ENCODE data around the gene PPP1R14C. TPM values are rescaled to one million over a fixed set of nuclear protein-coding genes. Genes with fewer than 3 reads are reported as not detected.

Gene PPP1R14C
- not detected for total RNA-seq
- polyA plus RNA-seq: not detected
- not detected for total RNA-seq

- Histone ChIP-seq H3K4me3 (ENCODE audit: low read length) (no peak within 1 kb of the TSS), H3K9me3 (ENCODE audit: control insufficient read depth in 2 of 3, low read length in 3 of 3) (no peaks in the 10 kb centered on the region), H3K27ac (ENCODE audit: low read depth, low read length) (no peak within 1 kb of the TSS), H3K4me1 (ENCODE audit: control insufficient read depth in 2 of 2, insufficient read depth in 2 of 2, low read length in 2 of 2) (no peaks in the 10 kb centered on the region), H3K27me3 (ENCODE audit: control insufficient read depth in 2 of 2, insufficient read depth in 2 of 2, low read length in 2 of 2) (peaks cover 3 to 7% of the 10 kb centered on the region in 2 donors), H3K36me3 (ENCODE audit: control insufficient read depth in 2 of 3, insufficient read depth in 3 of 3, low read length in 3 of 3) (no peaks in the 10 kb centered on the region)
- Mint-ChIP-seq H3K4me1 (peaks cover 6 to 16% (median 14%) of the 10 kb centered on the region in 7 donors), H3K27me3 (peaks cover 67 to 76% (median 73%) of the 10 kb centered on the region in 5 donors), H3K9me3 (peaks cover 0 to 2% (median 0%) of the 10 kb centered on the region in 11 donors), H3K4me3 (peak within 1 kb of the TSS; percentile 29 to 69 (median 54)), H3K27ac (no peak within 1 kb of the TSS), H3K36me3 (no peaks in the 10 kb centered on the region)
- intact Hi-C loops (cut with micrococcal nuclease): no loop called here
- peak; percentile 50 for ATAC-seq
- ChIA-PET POLR2A (no interaction called here), CTCF (no interaction called here)
- DNase-seq: peak in 1 of 9 donors; percentile 34
Observed at GRCh38 chr6:150142670-150143515, at the start of gene PPP1R14C. TSS of gene PPP1R14C (plus strand) at chr6:150143044. CDS start at chr6:150143193, 149 bp downstream.

- H3K4me1 ChIP-seq (ENCODE audit: control insufficient read depth in 2 of 2, insufficient read depth in 2 of 2, low read length in 2 of 2): no peaks in the 10 kb centered on the region
- Mint-ChIP-seq H3K27ac (no peak overlapping the region), H3K4me3 (no peak overlapping the region), H3K27me3 (peaks cover 5 to 13% (median 9%) of the 10 kb centered on the region in 5 donors), H3K9me3 (no peaks in the 10 kb centered on the region), H3K36me3 (no peaks in the 10 kb centered on the region), H3K4me1 (peaks cover 0 to 4% (median 0%) of the 10 kb centered on the region in 7 donors)
- no peak overlapping the region for H3K27ac ChIP-seq (ENCODE audit: low read depth, low read length)
- H3K27me3 ChIP-seq (ENCODE audit: control insufficient read depth in 2 of 2, insufficient read depth in 2 of 2, low read length in 2 of 2): no peaks in the 10 kb centered on the region
- ChIA-PET CTCF (no interaction called here), POLR2A (no interaction called here)
- intact Hi-C loops (cut with micrococcal nuclease): no loop called here
- DNase-seq: no peak
- H3K36me3 ChIP-seq (ENCODE audit: control insufficient read depth in 2 of 3, insufficient read depth in 3 of 3, low read length in 3 of 3): no peaks in the 10 kb centered on the region
- no peak overlapping the region for H3K4me3 ChIP-seq (ENCODE audit: low read length)
- no peaks in the 10 kb centered on the region for H3K9me3 ChIP-seq (ENCODE audit: control insufficient read depth in 2 of 3, low read length in 3 of 3)
- no peak for ATAC-seq
Observed at GRCh38 chr6:150093397-150093796, 49.4 kb upstream of the PPP1R14C start.

GRCh38 chr6:150098155-150098554 lies 44.7 kb upstream of the PPP1R14C start:
- Histone ChIP-seq H3K9me3 (ENCODE audit: control insufficient read depth in 2 of 3, low read length in 3 of 3) (no peaks in the 10 kb centered on the region), H3K4me1 (ENCODE audit: control insufficient read depth in 2 of 2, insufficient read depth in 2 of 2, low read length in 2 of 2) (no peaks in the 10 kb centered on the region), H3K27ac (ENCODE audit: low read depth, low read length) (no peak overlapping the region), H3K4me3 (ENCODE audit: low read length) (no peak overlapping the region), H3K27me3 (ENCODE audit: control insufficient read depth in 2 of 2, insufficient read depth in 2 of 2, low read length in 2 of 2) (no peaks in the 10 kb centered on the region), H3K36me3 (ENCODE audit: control insufficient read depth in 2 of 3, insufficient read depth in 3 of 3, low read length in 3 of 3) (no peaks in the 10 kb centered on the region)
- Mint-ChIP-seq H3K27ac (no peak overlapping the region), H3K4me1 (peaks cover 0 to 4% (median 0%) of the 10 kb centered on the region in 7 donors), H3K27me3 (peaks cover 5 to 18% (median 9%) of the 10 kb centered on the region in 5 donors), H3K36me3 (no peaks in the 10 kb centered on the region), H3K4me3 (no peak overlapping the region), H3K9me3 (peaks cover 0 to 2% (median 0%) of the 10 kb centered on the region in 11 donors)
- intact Hi-C loops (cut with micrococcal nuclease): no loop called here
- ChIA-PET POLR2A (no interaction called here), CTCF (no interaction called here)
- DNase-seq (no peak), ATAC-seq (no peak)

- peaks cover 5 to 18% (median 10%) of the 10 kb centered on the region in 5 donors for H3K27me3 Mint-ChIP-seq
- no peaks in the 10 kb centered on the region for H3K36me3 Mint-ChIP-seq
- H3K4me3 Mint-ChIP-seq: no peak overlapping the region
Observed at GRCh38 chr6:150099546-150099945, 43.3 kb upstream of the PPP1R14C start.

GRCh38 chr6:150099953-150100352 lies 42.9 kb upstream of the PPP1R14C start:
- H3K36me3 ChIP-seq (ENCODE audit: control insufficient read depth in 2 of 3, insufficient read depth in 3 of 3, low read length in 3 of 3): no peaks in the 10 kb centered on the region
- intact Hi-C loops (cut with micrococcal nuclease): no loop called here

More at GRCh38 chr6:150099546-150099945, 43.3 kb upstream of the PPP1R14C start:
- no peak for ATAC-seq
- no peaks in the 10 kb centered on the region for H3K4me1 ChIP-seq (ENCODE audit: control insufficient read depth in 2 of 2, insufficient read depth in 2 of 2, low read length in 2 of 2)
- no peak for DNase-seq
- no peaks in the 10 kb centered on the region for H3K36me3 ChIP-seq (ENCODE audit: control insufficient read depth in 2 of 3, insufficient read depth in 3 of 3, low read length in 3 of 3)
- no peak overlapping the region for H3K27ac Mint-ChIP-seq
- no peaks in the 10 kb centered on the region for H3K9me3 ChIP-seq (ENCODE audit: control insufficient read depth in 2 of 3, low read length in 3 of 3)
- no peak overlapping the region for H3K4me3 ChIP-seq (ENCODE audit: low read length)
- no peaks in the 10 kb centered on the region for H3K27me3 ChIP-seq (ENCODE audit: control insufficient read depth in 2 of 2, insufficient read depth in 2 of 2, low read length in 2 of 2)
- peaks cover 0 to 2% (median 0%) of the 10 kb centered on the region in 11 donors for H3K9me3 Mint-ChIP-seq
- no peak overlapping the region for H3K27ac ChIP-seq (ENCODE audit: low read depth, low read length)
- ChIA-PET CTCF (no interaction called here), POLR2A (no interaction called here)
- intact Hi-C loops (cut with micrococcal nuclease): no loop called here
- H3K4me1 Mint-ChIP-seq: peaks cover 0 to 4% (median 0%) of the 10 kb centered on the region in 7 donors

GRCh38 chr6:150100745-150101144 lies 42.1 kb upstream of the PPP1R14C start:
- peaks cover 0 to 2% (median 0%) of the 10 kb centered on the region in 11 donors for H3K9me3 Mint-ChIP-seq
- no peak overlapping the region for H3K27ac Mint-ChIP-seq
- CTCF ChIA-PET: no interaction called here
- no peak overlapping the region for H3K4me3 Mint-ChIP-seq
- intact Hi-C loops (cut with micrococcal nuclease): no loop called here
- H3K4me1 Mint-ChIP-seq: no peaks in the 10 kb centered on the region
- Histone ChIP-seq H3K27ac (ENCODE audit: low read depth, low read length) (no peak overlapping the region), H3K36me3 (ENCODE audit: control insufficient read depth in 2 of 3, insufficient read depth in 3 of 3, low read length in 3 of 3) (no peaks in the 10 kb centered on the region), H3K4me3 (ENCODE audit: low read length) (no peak overlapping the region), H3K9me3 (ENCODE audit: control insufficient read depth in 2 of 3, low read length in 3 of 3) (no peaks in the 10 kb centered on the region), H3K27me3 (ENCODE audit: control insufficient read depth in 2 of 2, insufficient read depth in 2 of 2, low read length in 2 of 2) (no peaks in the 10 kb centered on the region), H3K4me1 (ENCODE audit: control insufficient read depth in 2 of 2, insufficient read depth in 2 of 2, low read length in 2 of 2) (no peaks in the 10 kb centered on the region)
- ATAC-seq (no peak), DNase-seq (no peak)
- peaks cover 1 to 10% (median 6%) of the 10 kb centered on the region in 5 donors for H3K27me3 Mint-ChIP-seq
- POLR2A ChIA-PET: no interaction called here
- H3K36me3 Mint-ChIP-seq: no peaks in the 10 kb centered on the region

More at GRCh38 chr6:150099953-150100352, 42.9 kb upstream of the PPP1R14C start:
- Mint-ChIP-seq H3K27ac (no peak overlapping the region), H3K36me3 (no peaks in the 10 kb centered on the region), H3K27me3 (peaks cover 5 to 15% (median 10%) of the 10 kb centered on the region in 5 donors), H3K4me1 (no peaks in the 10 kb centered on the region), H3K4me3 (no peak overlapping the region), H3K9me3 (peaks cover 0 to 2% (median 0%) of the 10 kb centered on the region in 11 donors)
- no peaks in the 10 kb centered on the region for H3K27me3 ChIP-seq (ENCODE audit: control insufficient read depth in 2 of 2, insufficient read depth in 2 of 2, low read length in 2 of 2)
- DNase-seq (no peak), ATAC-seq (no peak)
- H3K4me1 ChIP-seq (ENCODE audit: control insufficient read depth in 2 of 2, insufficient read depth in 2 of 2, low read length in 2 of 2): no peaks in the 10 kb centered on the region
- CTCF ChIA-PET: no interaction called here
- no peak overlapping the region for H3K4me3 ChIP-seq (ENCODE audit: low read length)
- POLR2A ChIA-PET: no interaction called here
- no peaks in the 10 kb centered on the region for H3K9me3 ChIP-seq (ENCODE audit: control insufficient read depth in 2 of 3, low read length in 3 of 3)
- no peak overlapping the region for H3K27ac ChIP-seq (ENCODE audit: low read depth, low read length)
